22Rv1 (cell line): Measurements from ENCODE around the gene SMIM22.
"Not testable (repeated sequence)": the region's sequence is repeated elsewhere in the genome, so short reads cannot be mapped to it uniquely, and the experiment has no call there.

Experiments used
- CTCF ChIP-seq: fragments of 450-650 bp; IDR thresholded peaks from 2 replicates; pipeline ENCODE4 v1.5.1; 2017; ENCODE audit warnings: mild to moderate bottlenecking
- ZFX ChIP-seq: fragments of 450-650 bp; IDR thresholded peaks from 2 replicates; pipeline ENCODE4 v1.6.1; 2017; ENCODE audit warnings: antibody characterized with exemption, borderline replicate concordance

DNA sequence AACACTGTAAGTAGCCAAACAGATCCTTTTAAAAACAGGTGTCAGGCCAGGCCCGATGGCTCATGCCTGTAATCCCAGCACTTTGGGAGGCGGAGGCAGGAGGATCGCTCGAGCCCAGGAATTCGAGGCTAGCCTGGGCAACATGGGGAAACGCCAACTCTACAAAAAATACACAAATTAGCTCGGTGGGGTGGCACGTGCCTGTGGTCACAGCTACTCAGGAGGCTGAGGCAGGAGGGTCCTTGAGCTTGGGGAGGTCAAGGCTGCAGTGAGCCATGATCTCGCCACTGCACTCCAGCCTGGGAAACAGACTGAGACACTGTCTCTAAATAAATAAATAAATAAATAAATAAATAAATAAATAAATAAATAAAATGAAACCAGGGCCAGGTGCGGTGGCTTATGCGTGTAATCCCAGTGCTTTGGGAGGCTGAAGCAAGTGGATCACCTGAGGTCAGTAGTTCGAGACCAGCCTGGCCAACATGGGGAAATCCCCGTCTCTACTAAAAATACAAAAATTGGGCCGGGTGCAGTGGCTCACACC is 10.7 kb upstream of the SMIM22 start:
- TF ChIP-seq CTCF, ZFX: not testable (repeated sequence)
